Mesenchymal stem cell (in vitro differentiated cells and primary cell): ENCODE data around the gene DCBLD2.

ENCODE experiments used
- DNase-seq: peaks from one replicate; pipeline ENCODE4 v3.0.0-alpha.2; 2013
- H2AFZ ChIP-seq: one replicate; pipeline ENCODE4 v1.6.1; 2013; ENCODE audit warnings: low read depth, mild to moderate bottlenecking, control low read depth, inconsistent platforms, low read length, moderate library complexity
- H2AK5ac ChIP-seq: 2 replicates; pipeline ENCODE4 v1.6.1; 2013; ENCODE audit warnings: low read length, moderate library complexity, mild to moderate bottlenecking, inconsistent platforms; ENCODE audit not compliant: severe bottlenecking
- H2BK120ac ChIP-seq: one replicate; pipeline ENCODE4 v1.6.1; 2013; ENCODE audit warnings: low read depth, mild to moderate bottlenecking, inconsistent platforms, low read length, moderate library complexity
- H2BK12ac ChIP-seq, 2 experiments: one replicate each; pipeline ENCODE4 v1.6.1; 2013; ENCODE audit warnings: inconsistent platforms in 2 of 2, low read length in 2 of 2, mild to moderate bottlenecking in 2 of 2, moderate library complexity in 2 of 2, control low read depth in 1 of 2
- H2BK15ac ChIP-seq: one replicate; pipeline ENCODE4 v1.6.1; 2013; ENCODE audit warnings: mild to moderate bottlenecking, low read depth, inconsistent platforms; ENCODE audit not compliant: poor library complexity, severe bottlenecking
- H2BK5ac ChIP-seq: 2 replicates; pipeline ENCODE4 v1.6.1; 2013; ENCODE audit warnings: low read depth, mild to moderate bottlenecking, low read length, control low read depth, inconsistent platforms; ENCODE audit not compliant: poor library complexity, severe bottlenecking
- H3K14ac ChIP-seq, 2 experiments: one replicate each; pipeline ENCODE4 v1.6.1; 2013; ENCODE audit warnings: inconsistent platforms in 2 of 2, low read length in 2 of 2, control low read depth in 1 of 2, mild to moderate bottlenecking in 1 of 2, moderate library complexity in 1 of 2
- H3K18ac ChIP-seq, 2 experiments: one replicate each; pipeline ENCODE4 v1.6.1; 2013; ENCODE audit warnings: inconsistent platforms in 2 of 2, low read length in 2 of 2, control low read depth in 1 of 2, low read depth in 1 of 2, mild to moderate bottlenecking in 1 of 2
- H3K23ac ChIP-seq, 2 experiments: one replicate each; pipeline ENCODE4 v1.6.1; 2013; ENCODE audit warnings: inconsistent platforms in 2 of 2, low read length in 2 of 2, mild to moderate bottlenecking in 2 of 2, moderate library complexity in 2 of 2, control low read depth in 1 of 2
- H3K27ac ChIP-seq: 2 replicates; pipeline ENCODE4 v1.5.1; 2013; ENCODE audit warnings: mild to moderate bottlenecking, moderate library complexity, low read length, control low read depth, inconsistent platforms; ENCODE audit not compliant: poor library complexity, severe bottlenecking
- H3K27me3 ChIP-seq, 2 experiments: 2 replicates each; pipeline versions ENCODE4 v1.6.1 to v1.7.0; 2013; ENCODE audit warnings: low read length in 2 of 2, mild to moderate bottlenecking in 2 of 2, moderate library complexity in 2 of 2, control low read depth in 1 of 2, inconsistent platforms in 1 of 2; ENCODE audit not compliant: control insufficient read depth in 1 of 2, insufficient read depth in 1 of 2
- H3K36me3 ChIP-seq, 2 experiments: 2 replicates each; pipeline versions ENCODE4 v1.6.1 to v1.7.0; 2013; ENCODE audit warnings: low read length in 2 of 2, control low read depth in 1 of 2, inconsistent platforms in 1 of 2, low read depth in 1 of 2, mild to moderate bottlenecking in 1 of 2; ENCODE audit not compliant: insufficient read depth in 2 of 2, control insufficient read depth in 1 of 2
- H3K4ac ChIP-seq, 2 experiments: one replicate each; pipeline ENCODE4 v1.6.1; 2013; ENCODE audit warnings: inconsistent platforms in 2 of 2, low read length in 2 of 2, mild to moderate bottlenecking in 2 of 2, moderate library complexity in 2 of 2, control low read depth in 1 of 2, low read depth in 1 of 2
- H3K4me1 ChIP-seq: 2 replicates; pipeline ENCODE4 v1.6.1; 2013; ENCODE audit warnings: low read depth, low read length, control low read depth; ENCODE audit not compliant: control insufficient read depth, insufficient read depth
- H3K4me2 ChIP-seq: 2 replicates; pipeline ENCODE4 v1.6.1; 2013; ENCODE audit warnings: low read length, mild to moderate bottlenecking, inconsistent platforms; ENCODE audit not compliant: poor library complexity, severe bottlenecking
- H3K4me3 ChIP-seq, 2 experiments: 2 replicates each; pipeline versions ENCODE4 v1.5.1 to v1.7.0; 2013; ENCODE audit warnings: low read length in 2 of 2, mild to moderate bottlenecking in 2 of 2, control low read depth in 1 of 2, low read depth in 1 of 2; ENCODE audit not compliant: insufficient read depth in 1 of 2
- H3K79me1 ChIP-seq: replicated peaks from 2 replicates; pipeline ENCODE4 v1.6.1; 2013; ENCODE audit warnings: mild to moderate bottlenecking, control low read depth, low read length, inconsistent platforms; ENCODE audit not compliant: poor library complexity, severe bottlenecking
- H3K9ac ChIP-seq: 2 replicates; pipeline ENCODE4 v1.7.0; 2013; ENCODE audit warnings: mild to moderate bottlenecking, low read length, moderate library complexity
- H3K9me3 ChIP-seq: 2 replicates; pipeline ENCODE4 v1.7.0; 2013; ENCODE audit warnings: mild to moderate bottlenecking, low read length; ENCODE audit not compliant: control insufficient read depth
- H4K8ac ChIP-seq: one replicate; pipeline ENCODE4 v1.6.1; 2013; ENCODE audit warnings: inconsistent platforms, mild to moderate bottlenecking, low read length, moderate library complexity
- H4K91ac ChIP-seq: one replicate; pipeline ENCODE4 v1.6.1; 2013; ENCODE audit warnings: mild to moderate bottlenecking, low read length, inconsistent platforms
- WGBS: methylation state at CpG from one replicate; pipeline ENCODE4 v1.1.7; 2013; ENCODE audit warnings: mixed read lengths; 5-methylcytosine and 5-hydroxymethylcytosine counted together

DCBLD2 gene

GRCh38 chr3:98791341-98792325, 109.9 kb downstream of the DCBLD2 start:
- peaks cover 10 to 35% of the 10 kb centered on the region in 2 experiments for H3K36me3 ChIP-seq
- no peak overlapping the region for H2BK12ac ChIP-seq
- no peak overlapping the region for H2BK5ac ChIP-seq
- no peak overlapping the region for H3K23ac ChIP-seq
- H3K9ac ChIP-seq: no peak overlapping the region
- no peak overlapping the region for H3K4me3 ChIP-seq
- H3K4ac ChIP-seq: no peak overlapping the region
- 87% methylated on average over 6 of the region's 7 CpGs for WGBS
- no peak overlapping the region for H4K91ac ChIP-seq
- no peaks in the 10 kb centered on the region for H3K27me3 ChIP-seq
- H3K14ac ChIP-seq: no peak overlapping the region
- H3K4me1 ChIP-seq: peaks cover 1% of the 10 kb centered on the region
- H2BK120ac ChIP-seq: no peak overlapping the region
- DNase-seq: no peak
- no peak overlapping the region for H2AK5ac ChIP-seq
- no peak overlapping the region for H3K18ac ChIP-seq
- no peak overlapping the region for H3K4me2 ChIP-seq
- H2AFZ ChIP-seq: no peak overlapping the region
- H2BK15ac ChIP-seq: no peak overlapping the region
- no peaks in the 10 kb centered on the region for H3K9me3 ChIP-seq
- peak overlapping the region; percentile 51 for H3K27ac ChIP-seq
- H3K79me1 ChIP-seq: no peaks in the 10 kb centered on the region
- no peak overlapping the region for H4K8ac ChIP-seq

- peaks cover 8% of the 10 kb centered on the region for H3K4me1 ChIP-seq
- H3K4ac ChIP-seq: no peak overlapping the region
- no peak overlapping the region for H2BK15ac ChIP-seq
- H4K8ac ChIP-seq: no peak overlapping the region
- no peak overlapping the region for H2AFZ ChIP-seq
- H2BK12ac ChIP-seq: no peak overlapping the region
- WGBS: 62% methylated on average over 2 of the region's 2 CpGs
- no peaks in the 10 kb centered on the region for H3K9me3 ChIP-seq
- no peak overlapping the region for H2BK5ac ChIP-seq
- no peak overlapping the region for H3K4me3 ChIP-seq
- H3K14ac ChIP-seq: no peak overlapping the region
- H3K23ac ChIP-seq: no peak overlapping the region
- no peak overlapping the region for H3K4me2 ChIP-seq
- no peak overlapping the region for H2BK120ac ChIP-seq
- H3K18ac ChIP-seq: no peak overlapping the region
- no peak overlapping the region for H2AK5ac ChIP-seq
- no peak for DNase-seq
- H3K27ac ChIP-seq: peak overlapping the region; percentile 13
- H3K27me3 ChIP-seq: no peaks in the 10 kb centered on the region
- no peaks in the 10 kb centered on the region for H3K79me1 ChIP-seq
- no peak overlapping the region for H3K9ac ChIP-seq
- H4K91ac ChIP-seq: no peak overlapping the region
- H3K36me3 ChIP-seq: peaks cover 0 to 7% of the 10 kb centered on the region in 2 experiments
Observed at GRCh38 chr3:98788651-98789050, 112.8 kb downstream of the DCBLD2 start.

- no peak overlapping the region for H3K4me3 ChIP-seq
- no peak for DNase-seq
- no peak overlapping the region for H2BK120ac ChIP-seq
- no peak overlapping the region for H4K91ac ChIP-seq
- H3K23ac ChIP-seq: no peak overlapping the region
- H4K8ac ChIP-seq: no peak overlapping the region
- H3K9me3 ChIP-seq: no peaks in the 10 kb centered on the region
- peaks cover 15% of the 10 kb centered on the region for H3K4me1 ChIP-seq
- H3K27ac ChIP-seq: no peak overlapping the region
- H3K4me2 ChIP-seq: no peak overlapping the region
- no peak overlapping the region for H2AFZ ChIP-seq
- no peak overlapping the region for H3K14ac ChIP-seq
- H2BK15ac ChIP-seq: no peak overlapping the region
- WGBS: 82% methylated on average over 2 of the region's 2 CpGs
- no peak overlapping the region for H3K9ac ChIP-seq
- no peak overlapping the region for H2AK5ac ChIP-seq
- no peaks in the 10 kb centered on the region for H3K27me3 ChIP-seq
- no peaks in the 10 kb centered on the region for H3K79me1 ChIP-seq
- no peak overlapping the region for H3K18ac ChIP-seq
- H3K36me3 ChIP-seq: no peaks in the 10 kb centered on the region
- H2BK12ac ChIP-seq: no peak overlapping the region
- H3K4ac ChIP-seq: no peak overlapping the region
- no peak overlapping the region for H2BK5ac ChIP-seq
Observed at GRCh38 chr3:98787181-98787580, 114.3 kb downstream of the DCBLD2 start.

- Histone ChIP-seq H3K18ac (no peak overlapping the region), H3K36me3 (no peaks in the 10 kb centered on the region), H3K14ac (no peak overlapping the region), H2BK15ac (no peak overlapping the region), H2BK12ac (no peak overlapping the region), H2AK5ac (no peak overlapping the region), H3K4ac (no peak overlapping the region), H4K91ac (no peak overlapping the region), H3K9ac (no peak overlapping the region), H2BK5ac (no peak overlapping the region), H3K79me1 (no peaks in the 10 kb centered on the region), H3K27me3 (no peaks in the 10 kb centered on the region), H4K8ac (no peak overlapping the region), H3K23ac (no peak overlapping the region), H3K9me3 (no peaks in the 10 kb centered on the region), H3K4me3 (no peak overlapping the region), H2BK120ac (no peak overlapping the region), H2AFZ (no peak overlapping the region), H3K4me2 (no peak overlapping the region), H3K4me1 (peaks cover 15% of the 10 kb centered on the region), H3K27ac (peak overlapping the region; percentile 85)
- 96% methylated on average over 4 of the region's 4 CpGs for WGBS
- no peak for DNase-seq
Observed at GRCh38 chr3:98786364-98787006, 115.0 kb downstream of the DCBLD2 start.
